ENCODE data around the gene BRD4.

Gene BRD4

GRCh38 chr19:15222738-15223648 is 109.3 kb downstream of the BRD4 start:
- DNase-seq = peak; percentile 88

GRCh38 chr19:15220833-15221232 is 111.5 kb downstream of the BRD4 start:
- DNase-seq = no peak

GRCh38 chr19:15218501-15218900 is 113.8 kb downstream of the BRD4 start:
- DNase-seq = no peak

GRCh38 chr19:15216363-15216762 is 116.0 kb downstream of the BRD4 start:
- DNase-seq = no peak

GRCh38 chr19:15213715-15214381 is 118.5 kb downstream of the BRD4 start:
- DNase-seq = no peak

- no peak for DNase-seq
These were observed 119.6 kb downstream of the BRD4 start for GRCh38 chr19:15212711-15213110.

GRCh38 chr19:15210323-15210781 is 122.0 kb downstream of the BRD4 start:
- DNase-seq = peak; percentile 50

- no peak for DNase-seq
These were observed 130.8 kb downstream of the BRD4 start for GRCh38 chr19:15201374-15202023.

- no peak for DNase-seq
These were observed 131.6 kb downstream of the BRD4 start, which contains the start of gene NOTCH3 for GRCh38 chr19:15200553-15201364. Gene NOTCH3, minus strand, starts transcription at chr19:15200995. Its CDS starts 90 bp downstream, at chr19:15200905.

GRCh38 chr19:15199661-15200552 is 132.4 kb downstream of the BRD4 start:
- DNase-seq = no peak

- no peak for DNase-seq
These were observed 133.2 kb downstream of the BRD4 start for GRCh38 chr19:15198951-15199660.

GRCh38 chr19:15197942-15198341 is 134.4 kb downstream of the BRD4 start:
- no peak for DNase-seq

- DNase-seq = peak; percentile 9
These were observed 134.9 kb downstream of the BRD4 start for GRCh38 chr19:15197275-15197941.

- no peak for DNase-seq
These were observed 135.9 kb downstream of the BRD4 start for GRCh38 chr19:15196360-15197005.

- no peak for DNase-seq
These were observed 136.7 kb downstream of the BRD4 start for GRCh38 chr19:15195371-15196334.

- no peak for DNase-seq
These were observed 137.4 kb downstream of the BRD4 start for GRCh38 chr19:15194938-15195337.

GRCh38 chr19:15191982-15192381 is 140.4 kb downstream of the BRD4 start:
- DNase-seq = no peak

GRCh38 chr19:15191514-15191913 is 140.8 kb downstream of the BRD4 start:
- no peak for DNase-seq
